GM19099 (cell line): ENCODE data around the gene GAL3ST2.

Experiments used
- POLR2A ChIP-seq: IDR thresholded peaks from 3 replicates; pipeline ENCODE4 v1.6.1; 2011; ENCODE audit warnings: low read depth; ENCODE audit not compliant: insufficient read length; ENCODE audit errors: extremely low read depth

GAL3ST2 gene

DNA sequence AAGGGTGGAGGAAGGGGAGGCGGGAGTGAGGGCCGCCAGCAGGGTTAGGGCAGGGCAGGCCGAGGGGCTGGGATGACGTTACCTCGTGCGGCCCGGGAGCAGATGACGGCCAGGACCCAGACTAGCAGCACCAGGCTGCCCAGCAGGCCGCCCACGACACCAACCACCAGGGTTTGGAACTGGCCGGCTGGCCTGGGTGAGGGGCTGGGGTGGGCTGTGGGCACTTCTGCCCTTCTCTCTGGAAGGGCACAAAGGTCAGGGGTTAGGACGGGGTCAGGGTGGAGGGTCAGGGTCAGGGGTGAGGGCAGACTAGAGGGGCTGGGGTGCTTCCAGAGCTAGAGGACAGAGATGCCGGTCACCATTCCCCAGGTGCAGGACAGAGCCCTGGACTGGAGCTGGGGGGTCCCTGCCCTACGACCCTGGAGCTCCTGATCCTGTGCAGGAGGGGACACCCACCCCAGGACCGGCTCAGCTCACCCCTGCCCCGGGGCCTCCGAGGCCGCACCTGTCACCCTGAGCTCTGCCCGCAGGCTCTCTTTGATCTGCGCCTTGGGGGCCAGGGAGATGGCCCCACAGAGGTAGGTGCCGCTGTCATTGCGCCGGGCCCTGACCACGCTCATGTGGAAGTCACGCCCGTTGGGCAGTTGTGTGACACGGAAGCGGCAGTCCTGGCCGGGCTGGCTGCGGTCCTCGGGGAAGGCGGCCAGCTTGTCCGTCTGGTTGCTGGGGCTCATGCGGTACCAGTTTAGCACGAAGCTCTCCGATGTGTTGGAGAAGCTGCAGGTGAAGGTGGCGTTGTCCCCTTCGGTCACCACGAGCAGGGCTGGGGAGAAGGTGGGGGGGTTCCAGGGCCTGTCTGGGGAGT lies 75.7 kb downstream of the GAL3ST2 start:
- TF ChIP-seq POLR2A: no peak

DNA sequence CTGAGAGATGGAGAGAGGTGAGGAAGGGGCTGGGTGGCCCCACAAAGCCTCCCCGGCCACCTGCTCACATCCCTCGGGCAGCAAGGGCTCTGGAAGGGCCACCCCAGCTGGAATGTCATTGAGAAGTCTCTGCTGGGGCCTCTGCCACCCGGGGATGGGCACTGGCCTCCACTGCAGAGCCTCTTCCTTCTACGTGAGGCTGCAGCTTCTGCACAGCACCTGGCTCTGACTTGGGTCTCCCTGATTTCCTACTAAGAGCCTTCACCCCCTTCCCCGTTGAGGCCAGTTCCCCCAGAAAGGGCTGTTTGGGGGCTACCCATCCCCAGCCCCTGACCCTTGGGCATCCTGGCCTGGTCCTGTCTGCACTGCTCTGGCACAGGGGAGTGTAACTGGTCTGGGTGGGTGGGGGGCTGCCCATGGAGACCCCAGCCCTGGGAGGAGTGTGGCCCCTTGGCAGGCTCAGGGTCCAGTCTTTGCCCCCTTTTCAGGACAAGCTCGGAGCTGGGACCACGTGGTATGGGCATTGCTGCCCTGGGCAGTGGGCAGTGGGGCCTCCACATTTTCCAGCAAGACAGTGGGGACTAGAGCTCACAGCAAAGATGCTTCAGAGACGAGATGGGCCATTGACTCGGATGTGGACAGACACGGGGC lies 76.5 kb downstream of the GAL3ST2 start:
- TF ChIP-seq POLR2A: no peak
